Femur (tissue), 1 donor: Measurements from ENCODE around the gene CNPY1.

ENCODE experiments used
- DNase-seq: peaks from one replicate; pipeline ENCODE4 v3.0.0-alpha.2; 2017

Gene CNPY1

GRCh38 chr7:155463114-155463811, 83.1 kb downstream of the CNPY1 start:
- DNase-seq, result no peak

- DNase-seq, result no peak
Measured at GRCh38 chr7:155462163-155462735, 84.1 kb downstream of the CNPY1 start.

GRCh38 chr7:155461631-155462030, 84.7 kb downstream of the CNPY1 start:
- no peak for DNase-seq

- no peak for DNase-seq
Measured at GRCh38 chr7:155460926-155461613, 85.3 kb downstream of the CNPY1 start.

GRCh38 chr7:155459700-155460461, 86.5 kb downstream of the CNPY1 start:
- no peak for DNase-seq

- no peak for DNase-seq
Measured at GRCh38 chr7:155458878-155459699, 87.3 kb downstream of the CNPY1 start.

GRCh38 chr7:155458111-155458877, 88.1 kb downstream of the CNPY1 start, which contains the start of gene EN2:
TSS of gene EN2 (plus strand) at chr7:155458129. CDS start at chr7:155458378, 249 bp downstream.
- no peak for DNase-seq

GRCh38 chr7:155457544-155458110, 88.7 kb downstream of the CNPY1 start:
- DNase-seq, result no peak

- peak; percentile 89 for DNase-seq
Measured at GRCh38 chr7:155456738-155457543, 89.4 kb downstream of the CNPY1 start.

GRCh38 chr7:155455776-155456737, 90.3 kb downstream of the CNPY1 start:
- no peak for DNase-seq

GRCh38 chr7:155455132-155455693, 91.1 kb downstream of the CNPY1 start:
- no peak for DNase-seq

- DNase-seq, result no peak
Measured at GRCh38 chr7:155454183-155455112, 91.9 kb downstream of the CNPY1 start.

GRCh38 chr7:155453296-155454182, 92.8 kb downstream of the CNPY1 start:
- DNase-seq, result no peak

GRCh38 chr7:155452505-155453295, 93.7 kb downstream of the CNPY1 start:
- no peak for DNase-seq

GRCh38 chr7:155451840-155452239, 94.5 kb downstream of the CNPY1 start:
- no peak for DNase-seq
